IMR-90 (cell line): ENCODE data around the gene PDE5A. TPM values are rescaled to one million over a fixed set of nuclear protein-coding genes. Genes with fewer than 3 reads are reported as not detected.

Experiments used
- ATAC-seq: fragments of 200-7000 bp; cut with Tn5 transposase; 2 replicates; pipeline ENCODE4 v1.9.1; 2020; ENCODE audit warnings: low read depth, mild to moderate bottlenecking, moderate library complexity
- BruUV-seq: library from RNA; stranded (reverse); fragments of 400-500 nt; replicated peaks from 2 replicates; lab custom pipeline; 2021; lab: Mats Ljungman, UMichigan
- CTCF ChIA-PET: fragments of 300-600 bp; formaldehyde crosslinking; extraction: SDS; loops from one replicate; lab custom pipeline; 2021; ENCODE audit warnings: antibody characterized with exemption; lab: Yijun Ruan, JAX
- POLR2A ChIA-PET: fragments of 300-600 bp; sonication (Branson Sonifier 250); formaldehyde crosslinking; loops from one replicate; lab custom pipeline; 2022; ENCODE audit warnings: antibody characterized with exemption; ENCODE audit not compliant: unreplicated experiment; lab: Charles Lee
- DNase-seq: peaks from one replicate; pipeline ENCODE4 v3.0.0; 2013
- H2AFZ ChIP-seq: replicated peaks from 2 replicates; pipeline ENCODE3; 2013; ENCODE audit warnings: low read length, mild to moderate bottlenecking; ENCODE audit not compliant: poor library complexity
- H2AK5ac ChIP-seq: 2 replicates; pipeline ENCODE4 v1.6.1; 2013; ENCODE audit warnings: low read depth, low read length, inconsistent platforms
- H2AK9ac ChIP-seq: replicated peaks from 2 replicates; pipeline ENCODE3; 2013; ENCODE audit warnings: mild to moderate bottlenecking, low read depth, low read length, moderate library complexity; ENCODE audit not compliant: poor library complexity
- H2BK120ac ChIP-seq: 2 replicates; pipeline ENCODE4 v1.6.1; 2013; ENCODE audit warnings: low read depth, low read length, inconsistent platforms
- H2BK15ac ChIP-seq: 3 replicates; pipeline ENCODE4 v1.6.1; 2013; ENCODE audit warnings: low read depth, low read length, inconsistent platforms
- H2BK20ac ChIP-seq: 2 replicates; pipeline ENCODE4 v1.6.1; 2013; ENCODE audit warnings: low read depth, mild to moderate bottlenecking, inconsistent platforms, low read length, moderate library complexity
- H2BK5ac ChIP-seq: 2 replicates; pipeline ENCODE4 v1.6.1; 2013; ENCODE audit warnings: mild to moderate bottlenecking, low read depth, low read length, inconsistent platforms; ENCODE audit not compliant: poor library complexity, severe bottlenecking
- H3K14ac ChIP-seq: replicated peaks from 2 replicates; pipeline ENCODE4 v1.6.1; 2013; ENCODE audit warnings: low read depth, low read length, inconsistent platforms
- H3K18ac ChIP-seq: 2 replicates; pipeline ENCODE4 v1.6.1; 2013; ENCODE audit warnings: low read depth, low read length, control low read depth
- H3K23ac ChIP-seq: 2 replicates; pipeline ENCODE4 v1.6.1; 2013; ENCODE audit warnings: low read depth, low read length, inconsistent platforms
- H3K27ac ChIP-seq: 2 replicates; pipeline ENCODE4 v1.5.1; 2013; ENCODE audit warnings: mild to moderate bottlenecking, control low read depth, low read length; ENCODE audit not compliant: insufficient read depth
- H3K27me3 ChIP-seq: 2 replicates; pipeline ENCODE4 v1.6.1; 2013; ENCODE audit warnings: low read length; ENCODE audit not compliant: control insufficient read depth, insufficient read depth
- H3K36me3 ChIP-seq: 2 replicates; pipeline ENCODE4 v1.6.1; 2013; ENCODE audit warnings: low read length, mixed read lengths; ENCODE audit not compliant: control insufficient read depth, insufficient read depth
- H3K4ac ChIP-seq: 2 replicates; pipeline ENCODE4 v1.6.1; 2013; ENCODE audit warnings: low read depth, low read length, inconsistent platforms
- H3K4me1 ChIP-seq: 2 replicates; pipeline ENCODE4 v1.6.1; 2013; ENCODE audit warnings: low read length, mixed read lengths; ENCODE audit not compliant: control insufficient read depth, insufficient read depth
- H3K4me2 ChIP-seq: 2 replicates; pipeline ENCODE4 v1.6.1; 2013; ENCODE audit warnings: low read depth, mild to moderate bottlenecking, control low read depth, low read length, moderate library complexity
- H3K4me3 ChIP-seq: 2 replicates; pipeline ENCODE4 v1.5.1; 2013; ENCODE audit warnings: low read depth, mild to moderate bottlenecking, control low read depth, low read length, moderate library complexity; ENCODE audit not compliant: insufficient read depth
- H3K56ac ChIP-seq: 2 replicates; pipeline ENCODE4 v1.6.1; 2013; ENCODE audit warnings: low read length, inconsistent platforms; ENCODE audit not compliant: insufficient read depth; ENCODE audit errors: extremely low read depth
- H3K79me1 ChIP-seq, 2 experiments: 2 replicates each; pipeline ENCODE4 v1.6.1; 2013; ENCODE audit warnings: low read length in 2 of 2, inconsistent platforms in 1 of 2, low read depth in 1 of 2
- H3K9ac ChIP-seq: 2 replicates; pipeline ENCODE4 v1.6.1; 2013; ENCODE audit warnings: low read depth, low read length, control low read depth
- H3K9me1 ChIP-seq: 2 replicates; pipeline ENCODE4 v1.6.1; 2013; ENCODE audit warnings: low read length, inconsistent platforms; ENCODE audit not compliant: insufficient read depth
- H3K9me3 ChIP-seq: 2 replicates; pipeline ENCODE4 v1.6.1; 2013; ENCODE audit warnings: low read length; ENCODE audit not compliant: control insufficient read depth, insufficient read depth
- H4K20me1 ChIP-seq: 2 replicates; pipeline ENCODE4 v1.6.1; 2013; ENCODE audit warnings: low read length, inconsistent platforms; ENCODE audit not compliant: insufficient read depth
- H4K5ac ChIP-seq: 2 replicates; pipeline ENCODE4 v1.6.1; 2013; ENCODE audit warnings: mild to moderate bottlenecking, low read depth, low read length, control low read depth
- H4K8ac ChIP-seq, 2 experiments: 2 replicates each; pipeline ENCODE4 v1.6.1; 2013; ENCODE audit warnings: low read depth in 2 of 2, low read length in 2 of 2, control low read depth in 1 of 2, inconsistent platforms in 1 of 2
- H4K91ac ChIP-seq: 2 replicates; pipeline ENCODE4 v1.6.1; 2013; ENCODE audit warnings: low read depth, low read length, inconsistent platforms; ENCODE audit not compliant: insufficient read depth
- BHLHE40 ChIP-seq: fragments of 150-350 bp; IDR thresholded peaks from 2 replicates; pipeline ENCODE4 v1.6.1; 2016; ENCODE audit warnings: mild to moderate bottlenecking, low read depth, low read length
- CEBPB ChIP-seq: IDR thresholded peaks from 2 replicates; pipeline ENCODE4 v1.6.1; 2012; ENCODE audit warnings: low read depth, low read length, improper control_type of control experiment
- CHD1 ChIP-seq: IDR thresholded peaks from 2 replicates; pipeline ENCODE4 v1.6.1; 2012; ENCODE audit warnings: low read depth, low read length, improper control_type of control experiment
- CTCF ChIP-seq: conservative IDR thresholded peaks from 2 replicates; pipeline ENCODE4 v1.5.1; 2012; ENCODE audit warnings: mild to moderate bottlenecking, low read depth, low read length, improper control_type of control experiment
- ELK1 ChIP-seq: fragments of 150-350 bp; IDR thresholded peaks from 2 replicates; pipeline ENCODE4 v1.6.1; 2016; ENCODE audit warnings: low read depth, mild to moderate bottlenecking, low read length, moderate library complexity, borderline replicate concordance
- FOS ChIP-seq: fragments of 150-350 bp; IDR thresholded peaks from 2 replicates; pipeline ENCODE4 v1.6.1; 2016; ENCODE audit warnings: low read depth, low read length
- MAFK ChIP-seq: IDR thresholded peaks from 2 replicates; pipeline ENCODE4 v1.6.1; 2012; ENCODE audit warnings: low read depth, low read length, improper control_type of control experiment
- MAZ ChIP-seq: IDR thresholded peaks from 2 replicates; pipeline ENCODE4 v1.6.1; 2012; ENCODE audit warnings: low read depth, mild to moderate bottlenecking, low read length, improper control_type of control experiment, moderate library complexity, borderline replicate concordance
- MXI1 ChIP-seq: IDR thresholded peaks from 2 replicates; pipeline ENCODE4 v1.6.1; 2012; ENCODE audit warnings: low read depth, mild to moderate bottlenecking, low read length, moderate library complexity, borderline replicate concordance
- NFE2L2 ChIP-seq: fragments of 150-350 bp; IDR thresholded peaks from 2 replicates; pipeline ENCODE4 v1.6.1; 2016; ENCODE audit warnings: low read depth, mild to moderate bottlenecking, low read length
- POLR2A ChIP-seq: IDR thresholded peaks from 2 replicates; pipeline ENCODE4 v1.6.1; 2012; ENCODE audit warnings: mild to moderate bottlenecking, low read depth, low read length
- RAD21 ChIP-seq: IDR thresholded peaks from 2 replicates; pipeline ENCODE4 v1.6.1; 2012; ENCODE audit warnings: low read length, improper control_type of control experiment
- RCOR1 ChIP-seq: IDR thresholded peaks from 2 replicates; pipeline ENCODE4 v1.6.1; 2012; ENCODE audit warnings: mild to moderate bottlenecking, low read length, improper control_type of control experiment; ENCODE audit not compliant: insufficient replicate concordance
- RFX5 ChIP-seq: IDR thresholded peaks from 2 replicates; pipeline ENCODE4 v1.8.0; 2012; ENCODE audit warnings: low read depth, mild to moderate bottlenecking, low read length, moderate library complexity
- SMC3 ChIP-seq: fragments of 150-350 bp; IDR thresholded peaks from 2 replicates; pipeline ENCODE4 v1.6.1; 2016; ENCODE audit warnings: low read depth, mild to moderate bottlenecking, antibody characterized with exemption, low read length, moderate library complexity
- USF2 ChIP-seq: fragments of 150-350 bp; IDR thresholded peaks from 2 replicates; pipeline ENCODE4 v1.6.1; 2017; ENCODE audit warnings: mild to moderate bottlenecking, antibody characterized with exemption, low read length, low read depth
- WGBS, 2 experiments: methylation state at CpG; one replicate each; pipeline versions ENCODE4 v1.1.5 to v1.1.7; 2013; ENCODE audit warnings: missing lambda C conversion rate in 2 of 2; ENCODE audit not compliant: insufficient read length in 1 of 2; ENCODE audit errors: extremely low coverage in 2 of 2; 5-methylcytosine and 5-hydroxymethylcytosine counted together
- dilution Hi-C: fragments of 300-500 bp; cut with HindIII; formaldehyde crosslinking; loops from one replicate; pipeline ENCODE4 v1.14.3; 2018; ENCODE audit warnings: low sequenced_read_pairs; ENCODE audit not compliant: unreplicated experiment
- in situ Hi-C: fragments of 300-500 bp; cut with MboI; formaldehyde crosslinking; loops from 3 replicates; pipeline ENCODE4 v1.14.3; 2019; ENCODE audit warnings: low sequenced_read_pairs, inconsistent platforms, mixed read lengths
- intact Hi-C: fragments of 100-400 bp; cut with micrococcal nuclease; formaldehyde crosslinking; loops from 2 replicates; pipeline ENCODE4 v1.10.0; 2022
- polyA plus RNA-seq, 3 experiments: library from polyadenylated mRNA; depleted of rRNA; stranded (reverse); fragments of >200 nt; gene quantifications; 2 replicates each; pipeline ENCODE4 v1.2.3, GENCODE V29; 2012; ENCODE audit warnings: low replicate concordance in 1 of 3
- total RNA-seq: library from RNA; depleted of rRNA; stranded (reverse); fragments of >200 nt; gene quantifications from 2 replicates; pipeline ENCODE4 v1.2.3, GENCODE V29; 2012

The PDE5A gene
- total and polyA plus RNA-seq, 2 of the 4 experiments (the other 2 are of a cell fraction): 101 to 770 TPM

GRCh38 chr4:119504616-119505015 is 124.0 kb downstream of the PDE5A start:
- peaks cover 64% of the 10 kb centered on the region for H3K36me3 ChIP-seq
- CTCF ChIA-PET: interaction anchor here (1.1 kb wide), 1 partner anchor 11 kb away, joined by 3 read pairs; no protein-coding TSS in a partner anchor

More at GRCh38 chr4:119504616-119505015, 124.0 kb downstream of the PDE5A start:
- intact Hi-C loops: no loop called here
- H3K9me1 ChIP-seq: no peaks in the 10 kb centered on the region; the same call in 1 of the 2 replicates
- DNase-seq (no peak), ATAC-seq (no peak)
- H2AK5ac ChIP-seq: no peak overlapping the region
- H4K20me1 ChIP-seq: peaks cover 13% of the 10 kb centered on the region; the same call in 1 of the 2 replicates
- no peak overlapping the region for H2AK9ac ChIP-seq
- in situ Hi-C loops: no loop called here
- H3K4me1 ChIP-seq: peaks cover 6% of the 10 kb centered on the region
- H2BK15ac ChIP-seq: no peak overlapping the region
- no CpG with 5 or more reads among the region's 1 CpG for WGBS, 2 experiments
- dilution Hi-C loops: no loop called here
- H3K23ac ChIP-seq: no peak overlapping the region
- TF ChIP-seq CEBPB: no peak
- TF ChIP-seq USF2: no peak
- no peak for TF ChIP-seq ELK1
- no peak for TF ChIP-seq RCOR1
- TF ChIP-seq MXI1: no peak
- TF ChIP-seq RAD21: no peak
- TF ChIP-seq MAZ: no peak
- no peak for TF ChIP-seq BHLHE40
- TF ChIP-seq CTCF: no peak
- TF ChIP-seq NFE2L2: no peak
- TF ChIP-seq POLR2A: no peak
- TF ChIP-seq SMC3: no peak
- TF ChIP-seq CHD1: no peak
- no peak for TF ChIP-seq RFX5
- no peak for TF ChIP-seq MAFK
- no peak for TF ChIP-seq FOS
- H2BK5ac ChIP-seq: no peak overlapping the region
- no peak overlapping the region for H2AFZ ChIP-seq
- no peak overlapping the region for H3K56ac ChIP-seq
- no peak overlapping the region for H4K8ac ChIP-seq
- no peak overlapping the region for H3K9ac ChIP-seq
- no peak overlapping the region for H2BK20ac ChIP-seq
- no peak overlapping the region for H3K18ac ChIP-seq
- no peak overlapping the region for H3K4me2 ChIP-seq
- no TSS peak for BruUV-seq
- H3K79me1 ChIP-seq: peaks cover 15 to 24% of the 10 kb centered on the region in 2 experiments; a peak in 3 of 4 replicates
- no peak overlapping the region for H4K91ac ChIP-seq
- no peak overlapping the region for H3K27ac ChIP-seq
- H2BK120ac ChIP-seq: no peak overlapping the region
- POLR2A ChIA-PET: no interaction called here
- no peak overlapping the region for H3K4ac ChIP-seq
- H3K27me3 ChIP-seq: no peaks in the 10 kb centered on the region
- no peaks in the 10 kb centered on the region for H3K9me3 ChIP-seq
- H4K5ac ChIP-seq: no peak overlapping the region
- no peak overlapping the region for H3K4me3 ChIP-seq
- H3K14ac ChIP-seq: no peak overlapping the region
